ENCODE measurements around the gene CTNNA3. TPM values are rescaled to one million over a fixed set of nuclear protein-coding genes. Genes with fewer than 3 reads are reported as not detected.

Gene CTNNA3
- total and polyA plus RNA-seq, 12 donors: 2.0 to 213 (median 171) TPM

DNA sequence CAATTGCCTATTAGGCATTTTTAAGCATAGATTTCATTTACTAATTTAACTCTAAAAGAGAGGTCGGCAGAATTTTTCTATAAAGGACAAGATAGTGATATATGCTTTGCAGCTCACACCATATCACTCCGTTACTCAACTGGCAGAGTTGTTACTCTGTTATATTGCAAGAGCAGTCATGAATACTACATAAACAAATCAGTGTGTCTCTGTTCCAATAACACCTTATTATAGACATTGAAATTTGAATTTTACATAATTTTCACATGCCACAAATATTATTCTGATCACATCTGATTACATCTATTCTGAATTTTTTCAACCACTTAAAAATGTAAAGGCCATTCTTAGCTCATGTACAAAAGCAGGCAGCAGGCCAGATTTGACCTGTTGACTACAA, 1624.1 kb downstream of the CTNNA3 start:
- DNase-seq (no peak), ATAC-seq (no peak)
- no peak for TF ChIP-seq CTCF (IDR thresholded peaks at IDR 0.05)
- no peaks in the 10 kb centered on the region for H3K36me3 ChIP-seq
- H3K27me3 ChIP-seq: no peaks in the 10 kb centered on the region
- WGBS, 2 donors: 86 to 89% methylated on average over 2 of the region's 2 CpGs
- no peaks in the 10 kb centered on the region for H3K9me3 ChIP-seq
- intact Hi-C loops (cut with DNase I): no loop called here
- no peaks in the 10 kb centered on the region for H3K4me1 ChIP-seq
- no peak overlapping the region for H3K27ac ChIP-seq
- no peak overlapping the region for H3K4me3 ChIP-seq

DNA sequence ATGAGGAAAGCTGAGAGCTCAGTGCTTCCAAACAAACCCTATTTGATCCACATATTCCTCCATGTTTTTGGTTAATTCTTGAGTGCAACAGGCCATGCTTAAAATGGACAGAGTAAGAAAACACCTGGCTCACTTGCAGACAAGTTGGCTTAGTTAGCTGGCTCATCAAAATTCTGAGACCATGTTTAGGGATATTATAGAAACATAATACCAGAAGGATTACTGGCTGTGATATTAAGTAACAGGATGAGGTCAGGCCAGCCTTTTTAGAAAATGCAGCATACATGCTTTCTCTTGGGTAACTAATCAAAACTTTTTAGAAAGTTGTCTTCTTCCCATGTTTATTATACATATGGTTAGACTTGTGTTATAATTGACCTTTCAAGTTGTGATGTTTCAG, 1637.4 kb downstream of the CTNNA3 start:
- DNase-seq: no peak

DNA sequence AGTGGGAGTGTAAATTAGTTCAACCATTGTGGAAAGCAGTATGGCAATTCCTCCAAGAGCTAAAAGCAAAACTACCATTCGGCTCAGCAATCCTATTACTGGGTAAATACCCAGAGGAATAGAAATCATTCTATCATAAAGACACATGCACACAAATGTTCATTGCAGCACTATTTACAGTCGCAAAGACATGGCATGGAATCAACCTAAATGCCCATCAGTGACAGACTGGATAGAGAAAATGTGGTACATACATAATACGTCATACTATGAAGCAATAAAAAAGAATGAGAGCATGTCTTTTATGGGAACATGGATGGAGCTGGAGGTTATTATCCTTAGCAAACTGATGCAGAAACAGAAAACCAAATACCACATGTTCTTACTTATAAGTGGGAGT, 1646.7 kb downstream of the CTNNA3 start:
- H3K4me1 ChIP-seq: no peaks in the 10 kb centered on the region
- ATAC-seq: no peak
- no peaks in the 10 kb centered on the region for H3K36me3 ChIP-seq
- WGBS, 2 donors: 80 to 85% methylated on average over 3 of the region's 3 CpGs
- H3K27me3 ChIP-seq: no peaks in the 10 kb centered on the region
- H3K4me3 ChIP-seq: no peak overlapping the region
- peaks cover 0 to 30% (median 3%) of the 10 kb centered on the region in 11 donors for H3K9me3 ChIP-seq
- intact Hi-C loops (cut with DNase I): no loop called here
- DNase-seq: no peak
- no peak for TF ChIP-seq CTCF (IDR thresholded peaks at IDR 0.05)
- no peak overlapping the region for H3K27ac ChIP-seq

More for the DNA sequence above, 1637.4 kb downstream of the CTNNA3 start:
- Histone ChIP-seq H3K36me3 (no peaks in the 10 kb centered on the region), H3K4me1 (no peaks in the 10 kb centered on the region), H3K27ac (no peak overlapping the region), H3K9me3 (peaks cover 0 to 18% (median 0%) of the 10 kb centered on the region in 11 donors), H3K27me3 (no peaks in the 10 kb centered on the region), H3K4me3 (no peak overlapping the region)
- intact Hi-C loops (cut with DNase I): no loop called here
- TF ChIP-seq CTCF (IDR thresholded peaks at IDR 0.05): no peak
- ATAC-seq: no peak

DNA sequence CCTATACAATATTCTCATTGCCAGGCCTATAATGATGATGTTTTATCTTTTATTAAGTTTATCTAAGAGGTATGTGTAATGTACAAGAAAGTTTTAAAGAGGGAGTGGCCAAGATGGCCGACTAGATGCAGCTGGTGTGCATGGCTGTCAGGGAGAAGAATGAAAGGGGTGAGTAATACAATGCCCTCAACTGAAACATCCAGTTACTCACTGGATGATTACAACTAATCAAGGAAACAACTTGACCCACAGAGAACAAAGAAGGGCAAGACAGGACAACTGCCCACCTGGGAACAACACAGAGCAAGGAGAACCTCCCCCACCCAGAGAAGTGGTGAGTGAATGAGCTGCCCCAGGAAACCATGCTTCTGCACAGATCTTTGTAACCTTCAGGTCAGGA, 1650.1 kb downstream of the CTNNA3 start:
- WGBS, 2 donors: 67 to 74% methylated on average over 1 of the region's 1 CpG
- ATAC-seq: no peak
- no peak for TF ChIP-seq CTCF (IDR thresholded peaks at IDR 0.05)

More for the DNA sequence above, 1650.1 kb downstream of the CTNNA3 start:
- intact Hi-C loops (cut with DNase I): no loop called here
- no peaks in the 10 kb centered on the region for H3K4me1 ChIP-seq
- H3K36me3 ChIP-seq: no peaks in the 10 kb centered on the region
- no peak for DNase-seq
- no peaks in the 10 kb centered on the region for H3K27me3 ChIP-seq
- no peak overlapping the region for H3K4me3 ChIP-seq
- H3K27ac ChIP-seq: no peak overlapping the region
- H3K9me3 ChIP-seq: peaks cover 0 to 30% (median 3%) of the 10 kb centered on the region in 11 donors
